Mesendoderm (in vitro differentiated cells): ENCODE data around the gene AFF2.

Source experiments
- DNase-seq: peaks from one replicate; pipeline ENCODE4 v3.0.0; 2013
- H2AK5ac ChIP-seq: 2 replicates; pipeline ENCODE4 v1.6.1; 2013; ENCODE audit warnings: low read length, inconsistent platforms
- H2BK120ac ChIP-seq: 2 replicates; pipeline ENCODE4 v1.6.1; 2013; ENCODE audit warnings: low read depth, mild to moderate bottlenecking, low read length, moderate library complexity, mixed read lengths
- H2BK15ac ChIP-seq: replicated peaks from 2 replicates; pipeline ENCODE4 v1.6.1; 2013; ENCODE audit warnings: low read depth, mild to moderate bottlenecking, moderate library complexity
- H2BK5ac ChIP-seq: 2 replicates; pipeline ENCODE4 v1.6.1; 2013; ENCODE audit warnings: low read length, inconsistent platforms
- H3K18ac ChIP-seq: 2 replicates; pipeline ENCODE4 v1.6.1; 2013; ENCODE audit warnings: mild to moderate bottlenecking, low read length, mixed read lengths
- H3K23ac ChIP-seq: one replicate; pipeline ENCODE4 v1.6.1; 2013; ENCODE audit warnings: low read length
- H3K27ac ChIP-seq: 2 replicates; pipeline ENCODE4 v1.5.1; 2013; ENCODE audit warnings: low read depth, mild to moderate bottlenecking, inconsistent platforms, low read length, moderate library complexity
- H3K27me3 ChIP-seq: 2 replicates; pipeline ENCODE4 v1.6.1; 2013; ENCODE audit warnings: low read length, control low read depth, mild to moderate bottlenecking, inconsistent platforms; ENCODE audit not compliant: insufficient read depth, poor library complexity
- H3K36me3 ChIP-seq: 2 replicates; pipeline ENCODE4 v1.6.1; 2013; ENCODE audit warnings: low read length, inconsistent platforms; ENCODE audit not compliant: control insufficient read depth, insufficient read depth
- H3K4ac ChIP-seq: one replicate; pipeline ENCODE4 v1.6.1; 2013; ENCODE audit warnings: low read depth, mild to moderate bottlenecking, low read length, moderate library complexity
- H3K4me1 ChIP-seq: 2 replicates; pipeline ENCODE4 v1.6.1; 2013; ENCODE audit warnings: low read depth, low read length, inconsistent platforms; ENCODE audit not compliant: control insufficient read depth
- H3K4me2 ChIP-seq: 2 replicates; pipeline ENCODE4 v1.6.1; 2013; ENCODE audit warnings: low read length
- H3K4me3 ChIP-seq: 2 replicates; pipeline ENCODE4 v1.5.1; 2013; ENCODE audit warnings: mild to moderate bottlenecking, low read length
- H3K56ac ChIP-seq: one replicate; pipeline ENCODE4 v1.6.1; 2013; ENCODE audit warnings: low read length
- H3K79me1 ChIP-seq: 2 replicates; pipeline ENCODE4 v1.6.1; 2013; ENCODE audit warnings: low read length, inconsistent platforms
- H3K79me2 ChIP-seq: 2 replicates; pipeline ENCODE4 v1.6.1; 2013; ENCODE audit warnings: mild to moderate bottlenecking, low read length; ENCODE audit not compliant: control insufficient read depth, insufficient read depth
- H3K9ac ChIP-seq: 2 replicates; pipeline ENCODE4 v1.6.1; 2013; ENCODE audit warnings: low read length, inconsistent platforms
- H4K5ac ChIP-seq: one replicate; pipeline ENCODE4 v1.6.1; 2013; ENCODE audit warnings: low read length
- H4K8ac ChIP-seq: one replicate; pipeline ENCODE4 v1.6.1; 2013; ENCODE audit warnings: low read depth, mild to moderate bottlenecking, control low read depth, low read length, moderate library complexity
- WGBS: extraction: QIAGEN DNeasy Blood & Tissue Kit; methylation state at CpG from one replicate; pipeline ENCODE4 v1.1.7; 2013; ENCODE audit warnings: low lambda C conversion rate, missing lambda C conversion rate; ENCODE audit not compliant: insufficient coverage; ENCODE audit errors: extremely low coverage; 5-methylcytosine and 5-hydroxymethylcytosine counted together

Gene AFF2

GRCh38 chrX:148562846-148563245 lies 62.4 kb downstream of the AFF2 start:
- no peaks in the 10 kb centered on the region for H3K36me3 ChIP-seq
- no peak overlapping the region for H3K56ac ChIP-seq
- no peak overlapping the region for H2BK5ac ChIP-seq
- no peak overlapping the region for H3K27ac ChIP-seq
- no peak overlapping the region for H3K4me3 ChIP-seq
- H4K8ac ChIP-seq = no peak overlapping the region
- no peak overlapping the region for H2BK15ac ChIP-seq
- H4K5ac ChIP-seq = no peak overlapping the region
- no peak overlapping the region for H3K9ac ChIP-seq
- H3K23ac ChIP-seq = no peak overlapping the region
- H3K79me2 ChIP-seq = no peaks in the 10 kb centered on the region
- no peak overlapping the region for H2BK120ac ChIP-seq
- H3K27me3 ChIP-seq = no peaks in the 10 kb centered on the region
- no peak overlapping the region for H3K4ac ChIP-seq
- no peaks in the 10 kb centered on the region for H3K4me1 ChIP-seq
- H3K79me1 ChIP-seq = no peaks in the 10 kb centered on the region
- no peak overlapping the region for H3K18ac ChIP-seq
- H2AK5ac ChIP-seq = no peak overlapping the region
- no CpG with 5 or more reads among the region's 3 CpGs for WGBS
- H3K4me2 ChIP-seq = no peak overlapping the region
- no peak for DNase-seq

GRCh38 chrX:148567229-148567628 lies 66.8 kb downstream of the AFF2 start:
- Histone ChIP-seq H2BK15ac (no peak overlapping the region), H2BK5ac (no peak overlapping the region), H3K4me2 (no peak overlapping the region), H3K27me3 (no peaks in the 10 kb centered on the region), H3K23ac (no peak overlapping the region), H3K9ac (no peak overlapping the region), H3K27ac (no peak overlapping the region), H3K79me1 (no peaks in the 10 kb centered on the region), H3K4me1 (no peaks in the 10 kb centered on the region), H3K79me2 (no peaks in the 10 kb centered on the region), H2BK120ac (no peak overlapping the region), H3K4ac (no peak overlapping the region), H3K56ac (no peak overlapping the region), H4K8ac (no peak overlapping the region), H3K18ac (no peak overlapping the region), H3K4me3 (no peak overlapping the region), H3K36me3 (no peaks in the 10 kb centered on the region), H4K5ac (no peak overlapping the region), H2AK5ac (no peak overlapping the region)
- peak; percentile 58 for DNase-seq
- WGBS = no CpG with 5 or more reads among the region's 3 CpGs

GRCh38 chrX:148567779-148568178 lies 67.4 kb downstream of the AFF2 start:
- H3K9ac ChIP-seq = no peak overlapping the region
- H3K4me2 ChIP-seq = no peak overlapping the region
- no peak overlapping the region for H2BK5ac ChIP-seq
- H3K23ac ChIP-seq = no peak overlapping the region
- H3K36me3 ChIP-seq = no peaks in the 10 kb centered on the region
- H4K5ac ChIP-seq = no peak overlapping the region
- no peak overlapping the region for H2AK5ac ChIP-seq
- DNase-seq = no peak
- no peak overlapping the region for H3K4ac ChIP-seq
- H3K27ac ChIP-seq = no peak overlapping the region
- no CpG with 5 or more reads among the region's 1 CpG for WGBS
- no peak overlapping the region for H4K8ac ChIP-seq
- no peaks in the 10 kb centered on the region for H3K79me1 ChIP-seq
- no peak overlapping the region for H3K56ac ChIP-seq
- H3K27me3 ChIP-seq = no peaks in the 10 kb centered on the region
- H3K4me1 ChIP-seq = no peaks in the 10 kb centered on the region
- no peak overlapping the region for H3K18ac ChIP-seq
- H3K4me3 ChIP-seq = no peak overlapping the region
- H2BK15ac ChIP-seq = no peak overlapping the region
- no peaks in the 10 kb centered on the region for H3K79me2 ChIP-seq
- no peak overlapping the region for H2BK120ac ChIP-seq

- no peaks in the 10 kb centered on the region for H3K36me3 ChIP-seq
- DNase-seq = no peak
- no peak overlapping the region for H3K4me2 ChIP-seq
- no peak overlapping the region for H3K4ac ChIP-seq
- H3K4me1 ChIP-seq = no peaks in the 10 kb centered on the region
- no peak overlapping the region for H4K8ac ChIP-seq
- no peak overlapping the region for H3K9ac ChIP-seq
- H3K18ac ChIP-seq = no peak overlapping the region
- no peaks in the 10 kb centered on the region for H3K79me1 ChIP-seq
- H3K79me2 ChIP-seq = no peaks in the 10 kb centered on the region
- no peak overlapping the region for H3K56ac ChIP-seq
- H4K5ac ChIP-seq = no peak overlapping the region
- no peak overlapping the region for H2AK5ac ChIP-seq
- no peak overlapping the region for H3K23ac ChIP-seq
- WGBS = no CpG with 5 or more reads among the region's 2 CpGs
- H2BK5ac ChIP-seq = no peak overlapping the region
- no peaks in the 10 kb centered on the region for H3K27me3 ChIP-seq
- H3K27ac ChIP-seq = no peak overlapping the region
- H3K4me3 ChIP-seq = no peak overlapping the region
- no peak overlapping the region for H2BK15ac ChIP-seq
- H2BK120ac ChIP-seq = no peak overlapping the region
These were observed 68.3 kb downstream of the AFF2 start for GRCh38 chrX:148568763-148569162.

- Histone ChIP-seq H4K5ac (no peak overlapping the region), H3K9ac (no peak overlapping the region), H3K56ac (no peak overlapping the region), H3K18ac (no peak overlapping the region), H3K23ac (no peak overlapping the region), H3K79me1 (no peaks in the 10 kb centered on the region), H3K4me3 (no peak overlapping the region), H4K8ac (no peak overlapping the region), H3K36me3 (no peaks in the 10 kb centered on the region), H3K4me2 (no peak overlapping the region), H3K79me2 (no peaks in the 10 kb centered on the region), H3K27me3 (no peaks in the 10 kb centered on the region), H2BK15ac (no peak overlapping the region), H3K4ac (no peak overlapping the region), H3K4me1 (no peaks in the 10 kb centered on the region), H3K27ac (no peak overlapping the region), H2BK120ac (no peak overlapping the region), H2BK5ac (no peak overlapping the region), H2AK5ac (no peak overlapping the region)
- no peak for DNase-seq
- WGBS = no CpG with 5 or more reads among the region's 4 CpGs
These were observed 71.9 kb downstream of the AFF2 start for GRCh38 chrX:148572337-148572736.

GRCh38 chrX:148573119-148573518 lies 72.7 kb downstream of the AFF2 start:
- Histone ChIP-seq H3K79me1 (no peaks in the 10 kb centered on the region), H3K9ac (no peak overlapping the region), H3K4ac (no peak overlapping the region), H3K27me3 (no peaks in the 10 kb centered on the region), H3K23ac (no peak overlapping the region), H4K8ac (no peak overlapping the region), H3K79me2 (no peaks in the 10 kb centered on the region), H3K18ac (no peak overlapping the region), H2BK5ac (no peak overlapping the region), H2BK120ac (no peak overlapping the region), H4K5ac (no peak overlapping the region), H3K4me1 (no peaks in the 10 kb centered on the region), H2BK15ac (no peak overlapping the region), H3K36me3 (no peaks in the 10 kb centered on the region), H3K4me2 (no peak overlapping the region), H3K4me3 (no peak overlapping the region), H3K56ac (no peak overlapping the region), H2AK5ac (no peak overlapping the region), H3K27ac (no peak overlapping the region)
- no CpG with 5 or more reads among the region's 4 CpGs for WGBS
- DNase-seq = peak; percentile 60
